A673 (cell line): ENCODE results near the gene SEPTIN10. TPM values are rescaled to one million over a fixed set of nuclear protein-coding genes. Genes with fewer than 3 reads are reported as not detected.
A peak's percentile ranks its signal among the peaks of the same experiment; 100 is the strongest.

Experiments used
- BruUV-seq: library from RNA; stranded (reverse); fragments of 400-500 nt; replicated peaks from 2 replicates; lab custom pipeline; 2021; lab: Mats Ljungman, UMichigan
- CTCF ChIA-PET: fragments of 300-600 bp; sonication (Branson Sonifier 250); formaldehyde crosslinking; loops from one replicate; lab custom pipeline; 2022; ENCODE audit warnings: antibody characterized with exemption; lab: Charles Lee
- POLR2A ChIA-PET: fragments of 300-600 bp; sonication (Branson Sonifier 250); formaldehyde crosslinking; loops from one replicate; lab custom pipeline; 2022; ENCODE audit warnings: antibody characterized with exemption; ENCODE audit not compliant: low non-redundant PET; lab: Charles Lee
- DNase-seq: peaks from one replicate; pipeline ENCODE4 v3.0.0-alpha.2; 2015; ENCODE audit warnings: low spot score
- H3K27ac ChIP-seq: fragments of 200-600 bp; sonication (generic); 2 replicates; pipeline ENCODE4 v1.5.1; 2016; ENCODE audit warnings: mixed run types, low read depth, mild to moderate bottlenecking, mixed read lengths, antibody characterized with exemption, low read length; ENCODE audit not compliant: poor library complexity, severe bottlenecking
- H3K27me3 ChIP-seq: fragments of 200-600 bp; sonication (generic); replicated peaks from 2 replicates; pipeline ENCODE4 v1.6.1; 2017; ENCODE audit warnings: mixed run types, low read depth, mild to moderate bottlenecking, mixed read lengths, antibody characterized with exemption, low read length; ENCODE audit not compliant: insufficient read depth, poor library complexity
- H3K36me3 ChIP-seq: fragments of 200-600 bp; sonication (generic); 2 replicates; pipeline ENCODE4 v1.6.1; 2016; ENCODE audit warnings: mixed run types, mild to moderate bottlenecking, mixed read lengths, antibody characterized with exemption, low read length; ENCODE audit not compliant: insufficient read depth, poor library complexity, severe bottlenecking
- H3K4me1 ChIP-seq: fragments of 200-600 bp; sonication (generic); 2 replicates; pipeline ENCODE4 v1.6.1; 2017; ENCODE audit warnings: mixed run types, mild to moderate bottlenecking, mixed read lengths, antibody characterized with exemption, low read length; ENCODE audit not compliant: insufficient read depth, poor library complexity, severe bottlenecking
- H3K4me3 ChIP-seq: fragments of 200-600 bp; sonication (generic); 2 replicates; pipeline ENCODE4 v1.5.1; 2016; ENCODE audit warnings: low read depth, mixed run types, mild to moderate bottlenecking, mixed read lengths, low read length; ENCODE audit not compliant: poor library complexity, severe bottlenecking
- H3K9me3 ChIP-seq: fragments of 200-600 bp; sonication (generic); 2 replicates; pipeline ENCODE4 v1.6.1; 2016; ENCODE audit warnings: mixed run types, low read depth, mild to moderate bottlenecking, mixed read lengths, antibody characterized with exemption, low read length; ENCODE audit not compliant: poor library complexity, severe bottlenecking
- EZH2 ChIP-seq: fragments of 200-600 bp; sonication (generic); IDR thresholded peaks from 2 replicates; pipeline ENCODE4 v1.6.1; 2017; ENCODE audit warnings: borderline replicate concordance, low read depth, mild to moderate bottlenecking, mixed read lengths, antibody characterized with exemption, low read length; ENCODE audit not compliant: poor library complexity, severe bottlenecking
- intact Hi-C: fragments of 100-400 bp; cut with micrococcal nuclease; formaldehyde crosslinking; loops from one replicate; pipeline ENCODE4 v1.10.0; 2022; ENCODE audit not compliant: unreplicated experiment
- total RNA-seq: library from RNA; stranded (reverse); gene quantifications from 2 replicates; pipeline ENCODE4 v1.2.3, GENCODE V29; 2021
- TF ChIP-seq, protein P1 (sequence below): fragments of 300-800, 200-600 bp; sonication (generic); conservative IDR thresholded peaks from 2 replicates; pipeline ENCODE4 v1.5.1; 2017; ENCODE audit warnings: low read depth, mild to moderate bottlenecking, antibody characterized with exemption, low read length, moderate library complexity, mixed read lengths

SEPTIN10 gene
- total RNA-seq, 1 experiment from 2014 or later = 118 TPM

DNA sequence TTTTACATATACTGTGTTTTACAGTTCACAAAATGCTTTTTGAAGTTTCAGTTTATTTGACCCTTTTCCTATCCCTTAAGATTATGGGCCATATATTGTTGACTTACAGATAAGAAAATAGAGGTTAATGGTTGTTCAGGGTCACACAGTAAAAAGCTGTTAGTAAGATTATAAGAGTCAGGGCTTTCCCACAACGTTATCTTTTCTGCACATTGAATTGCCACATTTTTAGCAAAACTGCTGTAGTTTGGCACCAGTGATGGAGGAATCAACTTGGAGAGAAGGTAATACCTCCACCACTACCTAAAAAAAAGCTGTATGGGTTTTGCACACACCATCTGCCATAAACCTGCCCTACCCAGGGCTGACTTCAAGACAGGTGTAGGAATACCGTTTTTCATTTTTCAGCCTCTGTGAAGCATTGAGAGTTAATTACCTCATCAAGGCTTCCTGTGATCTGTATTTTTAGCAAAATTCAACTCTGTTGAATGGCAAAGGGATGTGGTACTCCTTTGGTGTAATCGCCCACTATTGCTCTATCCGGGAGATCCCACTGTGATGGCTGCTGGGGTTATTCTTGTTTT, 5.4 kb upstream of the SEPTIN10 start:
- TF ChIP-seq, protein P1, sequence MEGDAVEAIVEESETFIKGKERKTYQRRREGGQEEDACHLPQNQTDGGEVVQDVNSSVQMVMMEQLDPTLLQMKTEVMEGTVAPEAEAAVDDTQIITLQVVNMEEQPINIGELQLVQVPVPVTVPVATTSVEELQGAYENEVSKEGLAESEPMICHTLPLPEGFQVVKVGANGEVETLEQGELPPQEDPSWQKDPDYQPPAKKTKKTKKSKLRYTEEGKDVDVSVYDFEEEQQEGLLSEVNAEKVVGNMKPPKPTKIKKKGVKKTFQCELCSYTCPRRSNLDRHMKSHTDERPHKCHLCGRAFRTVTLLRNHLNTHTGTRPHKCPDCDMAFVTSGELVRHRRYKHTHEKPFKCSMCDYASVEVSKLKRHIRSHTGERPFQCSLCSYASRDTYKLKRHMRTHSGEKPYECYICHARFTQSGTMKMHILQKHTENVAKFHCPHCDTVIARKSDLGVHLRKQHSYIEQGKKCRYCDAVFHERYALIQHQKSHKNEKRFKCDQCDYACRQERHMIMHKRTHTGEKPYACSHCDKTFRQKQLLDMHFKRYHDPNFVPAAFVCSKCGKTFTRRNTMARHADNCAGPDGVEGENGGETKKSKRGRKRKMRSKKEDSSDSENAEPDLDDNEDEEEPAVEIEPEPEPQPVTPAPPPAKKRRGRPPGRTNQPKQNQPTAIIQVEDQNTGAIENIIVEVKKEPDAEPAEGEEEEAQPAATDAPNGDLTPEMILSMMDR = no peak
- no peak for TF ChIP-seq EZH2
- Histone ChIP-seq H3K9me3 (no peaks in the 10 kb centered on the region), H3K4me1 (peaks cover 8% of the 10 kb centered on the region), H3K36me3 (no peaks in the 10 kb centered on the region), H3K27me3 (no peaks in the 10 kb centered on the region), H3K27ac (no peak overlapping the region), H3K4me3 (no peak overlapping the region)
- BruUV-seq = no TSS peak
- no peak for DNase-seq
- ChIA-PET CTCF (no interaction called here), POLR2A (no interaction called here)
- intact Hi-C loops = no loop called here

GRCh38 chr2:109616184-109616583, 2.4 kb upstream of the SEPTIN10 start:
- no TSS peak for BruUV-seq

GRCh38 chr2:109615637-109616144, 1.9 kb upstream of the SEPTIN10 start:
- intact Hi-C loops = no loop called here
- no peak for TF ChIP-seq EZH2
- TF ChIP-seq, protein P1 = no peak
- H3K9me3 ChIP-seq = no peaks in the 10 kb centered on the region
- no peaks in the 10 kb centered on the region for H3K36me3 ChIP-seq
- H3K4me1 ChIP-seq = peaks cover 17% of the 10 kb centered on the region
- POLR2A ChIA-PET = no interaction called here
- no peaks in the 10 kb centered on the region for H3K27me3 ChIP-seq
- peak overlapping the region; percentile 65 for H3K4me3 ChIP-seq
- CTCF ChIA-PET = no interaction called here
- DNase-seq = no peak
- H3K27ac ChIP-seq = no peak overlapping the region
- no TSS peak for BruUV-seq

More at GRCh38 chr2:109616184-109616583, 2.4 kb upstream of the SEPTIN10 start:
- intact Hi-C loops = no loop called here
- Histone ChIP-seq H3K4me3 (peak overlapping the region; percentile 65), H3K27me3 (no peaks in the 10 kb centered on the region), H3K4me1 (peaks cover 14% of the 10 kb centered on the region), H3K9me3 (no peaks in the 10 kb centered on the region), H3K27ac (no peak overlapping the region), H3K36me3 (no peaks in the 10 kb centered on the region)
- no peak for DNase-seq
- ChIA-PET CTCF (no interaction called here), POLR2A (no interaction called here)
- TF ChIP-seq EZH2 = no peak
- TF ChIP-seq, protein P1 = no peak
